GM18858 (cell line): ENCODE data around the gene PPP1R1B.

Source experiments
- ATAC-seq: cut with Tn5 transposase; IDR thresholded peaks from one replicate; pipeline ENCODE4 v1.9.1; 2021; ENCODE audit not compliant: unreplicated experiment

PPP1R1B gene

GRCh38 chr17:39666601-39667261 lies 40.0 kb downstream of the PPP1R1B start:
- no peak for ATAC-seq

GRCh38 chr17:39667262-39667944 lies 40.7 kb downstream of the PPP1R1B start:
- ATAC-seq: no peak

- ATAC-seq: no peak
These were observed 41.5 kb downstream of the PPP1R1B start, which contains the start of gene PNMT for GRCh38 chr17:39667945-39668924. TSS of gene PNMT (plus strand) at chr17:39668453. CDS start at chr17:39668476, 23 bp downstream.

GRCh38 chr17:39669897-39670735 lies 43.4 kb downstream of the PPP1R1B start:
- ATAC-seq: no peak

- ATAC-seq: no peak
These were observed 44.0 kb downstream of the PPP1R1B start for GRCh38 chr17:39670746-39671145.

- no peak for ATAC-seq
These were observed 45.1 kb downstream of the PPP1R1B start for GRCh38 chr17:39671651-39672521.

- no peak for ATAC-seq
These were observed 46.0 kb downstream of the PPP1R1B start for GRCh38 chr17:39672522-39673334.

GRCh38 chr17:39673335-39674081 lies 46.8 kb downstream of the PPP1R1B start:
- no peak for ATAC-seq

GRCh38 chr17:39674179-39674578 lies 47.4 kb downstream of the PPP1R1B start:
- ATAC-seq: no peak

- ATAC-seq: no peak
These were observed 48.1 kb downstream of the PPP1R1B start for GRCh38 chr17:39674702-39675389.

- ATAC-seq: no peak
These were observed 48.8 kb downstream of the PPP1R1B start for GRCh38 chr17:39675390-39676082.

GRCh38 chr17:39676198-39676819 lies 49.6 kb downstream of the PPP1R1B start:
- ATAC-seq: no peak

- no peak for ATAC-seq
These were observed 50.3 kb downstream of the PPP1R1B start for GRCh38 chr17:39677072-39677471.

GRCh38 chr17:39677542-39678339 lies 51.0 kb downstream of the PPP1R1B start:
- no peak for ATAC-seq

- ATAC-seq: no peak
These were observed 51.8 kb downstream of the PPP1R1B start for GRCh38 chr17:39678340-39679116.
